Heart left ventricle (tissue), 13 donors: ENCODE data around the gene ATP1B3.

ENCODE experiments used
- CTCF ChIP-seq, 12 donors: fragments of 200-600 bp; sonication (generic) in 4 of 12; IDR thresholded peaks; one replicate each; pipeline versions ENCODE4 v1.5.0 to v1.8.0; 2018 to 2022; ENCODE audit warnings: antibody characterized with exemption in 12 of 12, mild to moderate bottlenecking in 5 of 12
- POLR2A ChIP-seq, 2 donors: fragments of 450-650 bp; IDR thresholded peaks; one replicate each; pipeline ENCODE4 v1.6.1; 2017; ENCODE audit warnings: antibody characterized with exemption in 2 of 2, mild to moderate bottlenecking in 2 of 2, moderate library complexity in 2 of 2
- donor health status: ischemic (EF 13 %, LVEDD 7.1; RV severe dilation, severe dysfunction).
- donor health status: DM: no; HTN: yes; CAD: no.
- donor health status: DM: no; HTN: no; CAD: no.
- donor health status: ischemic (EF 25% LVEDD 6.9; RV normal size, moderate dysfunction).
- donor health status: ischemic (EF 25% LVEDD 5.7; RV mildly dilated, moderate dysfunction).
- donor health status: ischemic (EF 35%, LVEDD 5.7; RV mildly dilated, moderate dysfunction).
- donor health status: nonischemic (EF 11% LVEDD 7.7; RV severe dilation, severe dysfunction).
- donor health status: DM: yes; HTN: yes; CAD: no.
- donor health status: PGD.
- donor health status: ischemic (EF 29% LVEDD 5.4; RV normal size, mild dysfunction).
- donor health status: nonischemic (EF 23%, LVEDD 6.1; RV moderate dilation, normal function).

- no peak for TF ChIP-seq CTCF (IDR thresholded peaks at IDR 0.05)
- TF ChIP-seq POLR2A (IDR thresholded peaks at IDR 0.05), result no peak
These were observed 18.2 kb downstream of the ATP1B3 start for GRCh38 chr3:141894524-141895176.
